ENCODE results near the gene GYG1.

GRCh38 chr3:149011676-149012075 is 20.3 kb downstream of the GYG1 start:
- TF ChIP-seq, protein P1, sequence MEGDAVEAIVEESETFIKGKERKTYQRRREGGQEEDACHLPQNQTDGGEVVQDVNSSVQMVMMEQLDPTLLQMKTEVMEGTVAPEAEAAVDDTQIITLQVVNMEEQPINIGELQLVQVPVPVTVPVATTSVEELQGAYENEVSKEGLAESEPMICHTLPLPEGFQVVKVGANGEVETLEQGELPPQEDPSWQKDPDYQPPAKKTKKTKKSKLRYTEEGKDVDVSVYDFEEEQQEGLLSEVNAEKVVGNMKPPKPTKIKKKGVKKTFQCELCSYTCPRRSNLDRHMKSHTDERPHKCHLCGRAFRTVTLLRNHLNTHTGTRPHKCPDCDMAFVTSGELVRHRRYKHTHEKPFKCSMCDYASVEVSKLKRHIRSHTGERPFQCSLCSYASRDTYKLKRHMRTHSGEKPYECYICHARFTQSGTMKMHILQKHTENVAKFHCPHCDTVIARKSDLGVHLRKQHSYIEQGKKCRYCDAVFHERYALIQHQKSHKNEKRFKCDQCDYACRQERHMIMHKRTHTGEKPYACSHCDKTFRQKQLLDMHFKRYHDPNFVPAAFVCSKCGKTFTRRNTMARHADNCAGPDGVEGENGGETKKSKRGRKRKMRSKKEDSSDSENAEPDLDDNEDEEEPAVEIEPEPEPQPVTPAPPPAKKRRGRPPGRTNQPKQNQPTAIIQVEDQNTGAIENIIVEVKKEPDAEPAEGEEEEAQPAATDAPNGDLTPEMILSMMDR (IDR thresholded peaks at IDR 0.05), result no peak
- TF ChIP-seq MAX (CRISPR knock-in tag; IDR thresholded peaks at IDR 0.05) (no peak), JAZF1 (CRISPR knock-in tag; IDR thresholded peaks at IDR 0.05) (no peak), NR2C2 (CRISPR knock-in tag; IDR thresholded peaks at IDR 0.05) (no peak), EMX1 (CRISPR knock-in tag; IDR thresholded peaks at IDR 0.05) (no peak), JUN (CRISPR knock-in tag; IDR thresholded peaks at IDR 0.05) (no peak), AR (CRISPR knock-in tag; IDR thresholded peaks at IDR 0.05) (no peak), ATF1 (CRISPR knock-in tag; IDR thresholded peaks at IDR 0.05) (no peak), FOXJ3 (CRISPR knock-in tag; IDR thresholded peaks at IDR 0.05; ENCODE audit: borderline replicate concordance) (no peak), ATF2 (CRISPR knock-in tag; IDR thresholded peaks at IDR 0.05; ENCODE audit: borderline replicate concordance, low read depth) (no peak)
- TF ChIP-seq, protein P2, sequence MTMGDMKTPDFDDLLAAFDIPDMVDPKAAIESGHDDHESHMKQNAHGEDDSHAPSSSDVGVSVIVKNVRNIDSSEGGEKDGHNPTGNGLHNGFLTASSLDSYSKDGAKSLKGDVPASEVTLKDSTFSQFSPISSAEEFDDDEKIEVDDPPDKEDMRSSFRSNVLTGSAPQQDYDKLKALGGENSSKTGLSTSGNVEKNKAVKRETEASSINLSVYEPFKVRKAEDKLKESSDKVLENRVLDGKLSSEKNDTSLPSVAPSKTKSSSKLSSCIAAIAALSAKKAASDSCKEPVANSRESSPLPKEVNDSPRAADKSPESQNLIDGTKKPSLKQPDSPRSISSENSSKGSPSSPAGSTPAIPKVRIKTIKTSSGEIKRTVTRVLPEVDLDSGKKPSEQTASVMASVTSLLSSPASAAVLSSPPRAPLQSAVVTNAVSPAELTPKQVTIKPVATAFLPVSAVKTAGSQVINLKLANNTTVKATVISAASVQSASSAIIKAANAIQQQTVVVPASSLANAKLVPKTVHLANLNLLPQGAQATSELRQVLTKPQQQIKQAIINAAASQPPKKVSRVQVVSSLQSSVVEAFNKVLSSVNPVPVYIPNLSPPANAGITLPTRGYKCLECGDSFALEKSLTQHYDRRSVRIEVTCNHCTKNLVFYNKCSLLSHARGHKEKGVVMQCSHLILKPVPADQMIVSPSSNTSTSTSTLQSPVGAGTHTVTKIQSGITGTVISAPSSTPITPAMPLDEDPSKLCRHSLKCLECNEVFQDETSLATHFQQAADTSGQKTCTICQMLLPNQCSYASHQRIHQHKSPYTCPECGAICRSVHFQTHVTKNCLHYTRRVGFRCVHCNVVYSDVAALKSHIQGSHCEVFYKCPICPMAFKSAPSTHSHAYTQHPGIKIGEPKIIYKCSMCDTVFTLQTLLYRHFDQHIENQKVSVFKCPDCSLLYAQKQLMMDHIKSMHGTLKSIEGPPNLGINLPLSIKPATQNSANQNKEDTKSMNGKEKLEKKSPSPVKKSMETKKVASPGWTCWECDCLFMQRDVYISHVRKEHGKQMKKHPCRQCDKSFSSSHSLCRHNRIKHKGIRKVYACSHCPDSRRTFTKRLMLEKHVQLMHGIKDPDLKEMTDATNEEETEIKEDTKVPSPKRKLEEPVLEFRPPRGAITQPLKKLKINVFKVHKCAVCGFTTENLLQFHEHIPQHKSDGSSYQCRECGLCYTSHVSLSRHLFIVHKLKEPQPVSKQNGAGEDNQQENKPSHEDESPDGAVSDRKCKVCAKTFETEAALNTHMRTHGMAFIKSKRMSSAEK (CRISPR knock-in tag; IDR thresholded peaks at IDR 0.05; ENCODE audit: borderline replicate concordance), result no peak
